NOMO-1 (cell line): Measurements from ENCODE around the gene CCDC150.

Experiments
- DNase-seq, 2 experiments: peaks; one replicate each; lab custom pipeline; 2025; ENCODE audit not compliant: unreplicated experiment in 2 of 2; lab: John Stamatoyannopoulos, UW

Gene CCDC150

GRCh38 chr2:196758474-196759377 lies 119.2 kb downstream of the CCDC150 start:
- peak in 1 of 2 experiments; percentile 15 for DNase-seq

- no peak for DNase-seq
Observed at GRCh38 chr2:196759378-196759706, 119.8 kb downstream of the CCDC150 start.

GRCh38 chr2:196767101-196767500 lies 127.6 kb downstream of the CCDC150 start:
- no peak for DNase-seq
